ENCODE data around the gene HMCN2. TPM values are rescaled to one million over a fixed set of nuclear protein-coding genes. Genes with fewer than 3 reads are reported as not detected.

HMCN2 gene
- total and polyA plus RNA-seq, 2 donors (not counting 3 experiments of a cell fraction or from before 2014, with no cell fraction given): 0.04 to 0.24 TPM

DNA sequence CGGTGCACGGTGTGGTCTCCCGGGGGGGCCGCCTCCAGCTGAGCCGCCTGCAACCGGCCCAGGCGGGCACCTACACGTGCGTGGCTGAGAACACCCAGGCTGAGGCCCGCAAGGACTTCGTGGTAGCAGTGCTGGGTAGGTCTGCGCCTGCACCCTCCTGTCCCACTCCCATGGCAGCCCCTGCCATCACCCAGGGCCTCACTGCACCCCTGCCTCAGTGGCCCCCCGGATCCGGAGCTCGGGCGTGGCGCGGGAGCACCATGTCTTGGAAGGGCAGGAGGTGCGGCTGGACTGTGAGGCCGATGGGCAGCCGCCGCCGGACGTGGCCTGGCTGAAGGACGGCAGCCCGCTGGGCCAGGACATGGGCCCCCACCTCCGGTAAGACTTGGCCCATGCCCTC is 125.4 kb downstream of the HMCN2 start:
- ChIA-PET CTCF (no interaction called here), POLR2A (no interaction called here)
- DNase-seq (ENCODE audit: low read depth, low spot score) (no peak), FAIRE-seq (no peak)
- Histone ChIP-seq H3K9ac (replicated peaks; ENCODE audit: extremely low read depth, insufficient read depth, low read length) (no peak overlapping the region), H3K27me3 (ENCODE audit: control insufficient read depth in 2 of 2, insufficient read depth in 2 of 2, low read length in 2 of 2) (no peaks in the 10 kb centered on the region), H3K4me2 (ENCODE audit: insufficient read depth, low read length) (no peak overlapping the region), H3K9me1 (replicated peaks; ENCODE audit: control insufficient read depth, extremely low read depth, insufficient read depth, low read length) (no peaks in the 10 kb centered on the region), H3K79me2 (ENCODE audit: control insufficient read depth, insufficient read depth, low read length) (no peaks in the 10 kb centered on the region), H4K20me1 (replicated peaks; ENCODE audit: control insufficient read depth, extremely low read depth, insufficient read depth, low read length) (no peaks in the 10 kb centered on the region), H3K4me1 (ENCODE audit: control insufficient read depth, extremely low read depth, insufficient read depth, low read length) (no peaks in the 10 kb centered on the region), H3K36me3 (ENCODE audit: control insufficient read depth in 2 of 2, extremely low read depth in 1 of 2, insufficient read depth in 2 of 2, low read length in 2 of 2) (no peaks in the 10 kb centered on the region), H3K9me3 (replicated peaks; ENCODE audit: control insufficient read depth, insufficient read depth, low read length) (no peaks in the 10 kb centered on the region), H3K4me3 (replicated peaks in 1 of 3; ENCODE audit: insufficient read depth in 1 of 3, low read depth in 1 of 3, low read length in 3 of 3) (no peak overlapping the region), H3K27ac (ENCODE audit: insufficient read depth, low read depth, low read length) (no peak overlapping the region), H2AFZ (ENCODE audit: low read depth, low read length) (no peak overlapping the region)
- no TSS peak for BruUV-seq (replicated peaks)
- dilution Hi-C loops (cut with MboI; ENCODE audit: extremely low pct_ligation_motif_present, low sequenced_read_pairs): no loop called here
- TF ChIP-seq MYC (IDR thresholded peaks at IDR 0.05; ENCODE audit: low read depth, low read length) (no peak), JUN (IDR thresholded peaks at IDR 0.05; ENCODE audit: borderline replicate concordance, insufficient read depth, insufficient read length, low read depth) (no peak), CTCF (IDR thresholded peaks at IDR 0.05; ENCODE audit: extremely low read depth in 1 of 2, insufficient read depth in 1 of 2, low read depth in 1 of 2, low read length in 2 of 2) (no peak), EZH2 (IDR thresholded peaks at IDR 0.05; ENCODE audit: borderline replicate concordance, low read depth, low read length, severe bottlenecking) (no peak), POLR2AphosphoS5 (IDR thresholded peaks at IDR 0.05; ENCODE audit: insufficient read depth, low read depth, low read length) (no peak), FOS (IDR thresholded peaks at IDR 0.05; ENCODE audit: borderline replicate concordance, insufficient read depth, low read length) (no peak)
- intact Hi-C loops (cut with micrococcal nuclease): no loop called here

DNA sequence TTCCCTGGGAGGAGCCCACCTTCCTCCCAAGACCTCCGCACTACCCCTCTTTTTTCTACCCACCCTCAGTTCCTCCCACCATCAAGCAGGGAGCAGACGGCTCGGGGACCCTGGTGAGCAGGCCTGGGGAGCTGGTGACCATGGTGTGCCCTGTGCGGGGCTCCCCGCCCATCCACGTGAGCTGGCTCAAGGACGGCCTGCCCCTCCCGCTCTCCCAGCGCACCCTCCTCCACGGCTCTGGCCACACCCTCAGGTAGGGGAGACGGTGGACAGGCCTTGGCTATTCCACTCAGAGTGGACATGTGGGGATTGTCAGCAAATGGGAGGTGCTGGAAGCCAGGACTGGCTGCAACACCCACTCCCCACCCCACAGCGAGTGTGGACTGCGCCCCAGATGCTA is 126.3 kb downstream of the HMCN2 start:
- H3K9ac ChIP-seq (replicated peaks; ENCODE audit: extremely low read depth, insufficient read depth, low read length): no peak overlapping the region
- no peaks in the 10 kb centered on the region for H3K4me1 ChIP-seq (ENCODE audit: control insufficient read depth, extremely low read depth, insufficient read depth, low read length)
- FAIRE-seq: no peak
- no peak overlapping the region for H2AFZ ChIP-seq (ENCODE audit: low read depth, low read length)
- CTCF ChIA-PET: no interaction called here
- BruUV-seq (replicated peaks): no TSS peak
- no peak overlapping the region for H3K4me3 ChIP-seq (replicated peaks in 1 of 3; ENCODE audit: insufficient read depth in 1 of 3, low read depth in 1 of 3, low read length in 3 of 3)
- no peak overlapping the region for H3K4me2 ChIP-seq (ENCODE audit: insufficient read depth, low read length)
- no peaks in the 10 kb centered on the region for H3K27me3 ChIP-seq (ENCODE audit: control insufficient read depth in 2 of 2, insufficient read depth in 2 of 2, low read length in 2 of 2)
- no peaks in the 10 kb centered on the region for H3K79me2 ChIP-seq (ENCODE audit: control insufficient read depth, insufficient read depth, low read length)
- intact Hi-C loops (cut with micrococcal nuclease): no loop called here
- no peak overlapping the region for H3K27ac ChIP-seq (ENCODE audit: insufficient read depth, low read depth, low read length)
- DNase-seq (ENCODE audit: low read depth, low spot score): no peak
- dilution Hi-C loops (cut with MboI; ENCODE audit: extremely low pct_ligation_motif_present, low sequenced_read_pairs): no loop called here
- H3K36me3 ChIP-seq (ENCODE audit: control insufficient read depth in 2 of 2, extremely low read depth in 1 of 2, insufficient read depth in 2 of 2, low read length in 2 of 2): no peaks in the 10 kb centered on the region
- no peaks in the 10 kb centered on the region for H3K9me1 ChIP-seq (replicated peaks; ENCODE audit: control insufficient read depth, extremely low read depth, insufficient read depth, low read length)
- no peaks in the 10 kb centered on the region for H3K9me3 ChIP-seq (replicated peaks; ENCODE audit: control insufficient read depth, insufficient read depth, low read length)
- no peaks in the 10 kb centered on the region for H4K20me1 ChIP-seq (replicated peaks; ENCODE audit: control insufficient read depth, extremely low read depth, insufficient read depth, low read length)
- no peak for TF ChIP-seq EZH2 (IDR thresholded peaks at IDR 0.05; ENCODE audit: borderline replicate concordance, low read depth, low read length, severe bottlenecking)
- TF ChIP-seq JUN (IDR thresholded peaks at IDR 0.05; ENCODE audit: borderline replicate concordance, insufficient read depth, insufficient read length, low read depth): no peak
- TF ChIP-seq, protein P1, sequence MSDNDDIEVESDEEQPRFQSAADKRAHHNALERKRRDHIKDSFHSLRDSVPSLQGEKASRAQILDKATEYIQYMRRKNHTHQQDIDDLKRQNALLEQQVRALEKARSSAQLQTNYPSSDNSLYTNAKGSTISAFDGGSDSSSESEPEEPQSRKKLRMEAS (IDR thresholded peaks at IDR 0.05; ENCODE audit: insufficient read depth, insufficient read length): no peak
- TF ChIP-seq POLR2A (IDR thresholded peaks at IDR 0.05; ENCODE audit: low read depth, low read length): no peak
- TF ChIP-seq GATA2 (IDR thresholded peaks at IDR 0.05; ENCODE audit: insufficient read depth, insufficient read length, low read depth, low read length): no peak
- POLR2A ChIA-PET: no interaction called here
